ENCODE results near the gene EPB41L4B.
"Not testable (repeated sequence)": the region's sequence is repeated elsewhere in the genome, so short reads cannot be mapped to it uniquely, and the experiment has no call there.

EPB41L4B gene

DNA sequence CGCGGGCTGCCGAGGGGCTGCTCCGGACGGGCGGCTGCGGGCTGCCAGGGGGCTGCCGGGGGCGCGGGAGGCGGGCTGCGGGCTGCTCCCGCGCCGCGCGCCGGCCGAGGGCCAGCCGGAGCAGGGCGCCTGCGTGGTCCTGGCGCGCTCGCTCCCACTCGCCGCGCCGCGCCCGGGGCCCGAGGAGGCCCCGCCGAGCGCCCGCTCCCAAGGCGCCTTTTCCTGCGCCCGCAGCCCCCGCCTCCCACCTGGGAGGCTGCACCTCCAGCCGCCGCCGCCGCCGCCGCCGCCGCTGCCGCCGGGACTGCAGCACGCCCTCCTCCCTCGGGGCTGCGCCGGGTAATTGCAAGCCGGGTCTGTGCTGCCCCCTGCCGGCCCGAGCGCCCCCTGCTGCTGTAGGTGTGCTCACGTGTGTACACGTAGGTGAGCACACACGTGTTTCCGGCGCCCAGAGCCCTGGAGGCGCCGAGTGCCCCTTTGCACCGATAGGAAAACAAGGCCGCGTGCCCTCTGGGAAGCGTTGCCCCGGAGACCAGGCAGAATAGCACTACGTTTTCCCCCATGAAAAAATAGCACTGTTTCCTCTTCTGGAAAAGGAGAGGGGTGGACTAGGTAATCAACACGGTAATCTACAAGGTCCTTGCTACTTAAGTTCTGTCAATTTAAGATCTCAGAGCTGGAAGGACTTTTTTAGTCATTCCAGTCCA, at the start of gene EPB41L4B:
Gene EPB41L4B (minus strand): TSS at position 318 of the 707 bp plus-strand sequence. CDS start 613 bp downstream, outside the sequence.
- DNase-seq = peak; percentile 72

DNA sequence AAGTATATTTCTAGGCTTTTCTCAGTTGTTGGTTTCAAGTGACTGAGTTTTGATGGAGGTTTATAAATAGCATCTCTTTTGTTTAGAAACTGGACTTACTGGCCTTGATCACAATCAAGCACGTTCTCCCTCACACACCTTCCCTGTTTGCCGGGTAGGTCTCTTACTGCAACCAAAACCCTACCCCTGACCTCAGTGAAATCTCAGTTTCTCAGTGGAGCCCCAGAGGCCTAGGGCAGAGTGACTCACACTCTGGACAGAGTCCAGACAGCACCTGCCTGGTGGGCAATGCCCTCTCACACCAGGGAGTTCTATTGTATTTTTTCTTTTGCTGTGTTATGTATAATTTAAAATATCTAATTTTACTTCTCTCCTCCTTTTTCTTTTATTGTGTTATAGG, 48.4 kb upstream of the EPB41L4B start:
- DNase-seq = no peak

DNA sequence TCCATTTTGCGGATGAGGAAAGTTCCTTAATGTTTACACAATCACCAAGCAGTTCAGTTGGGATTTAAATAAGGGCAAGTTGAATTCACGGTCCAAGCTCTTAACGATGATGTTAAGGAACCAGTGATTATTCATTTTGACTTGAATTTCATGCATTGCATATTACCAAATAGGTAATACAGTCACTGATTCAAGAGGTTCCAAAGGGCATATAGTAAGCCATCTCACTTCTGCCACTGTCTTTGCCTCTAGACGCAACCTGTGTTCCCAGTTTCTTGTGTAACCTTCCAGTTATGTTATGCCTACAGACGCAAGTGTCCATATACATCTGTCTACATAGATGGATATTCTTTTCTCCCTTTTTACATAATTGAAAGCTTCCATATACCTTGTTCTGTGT, 39.9 kb upstream of the EPB41L4B start:
- no peak for DNase-seq

DNA sequence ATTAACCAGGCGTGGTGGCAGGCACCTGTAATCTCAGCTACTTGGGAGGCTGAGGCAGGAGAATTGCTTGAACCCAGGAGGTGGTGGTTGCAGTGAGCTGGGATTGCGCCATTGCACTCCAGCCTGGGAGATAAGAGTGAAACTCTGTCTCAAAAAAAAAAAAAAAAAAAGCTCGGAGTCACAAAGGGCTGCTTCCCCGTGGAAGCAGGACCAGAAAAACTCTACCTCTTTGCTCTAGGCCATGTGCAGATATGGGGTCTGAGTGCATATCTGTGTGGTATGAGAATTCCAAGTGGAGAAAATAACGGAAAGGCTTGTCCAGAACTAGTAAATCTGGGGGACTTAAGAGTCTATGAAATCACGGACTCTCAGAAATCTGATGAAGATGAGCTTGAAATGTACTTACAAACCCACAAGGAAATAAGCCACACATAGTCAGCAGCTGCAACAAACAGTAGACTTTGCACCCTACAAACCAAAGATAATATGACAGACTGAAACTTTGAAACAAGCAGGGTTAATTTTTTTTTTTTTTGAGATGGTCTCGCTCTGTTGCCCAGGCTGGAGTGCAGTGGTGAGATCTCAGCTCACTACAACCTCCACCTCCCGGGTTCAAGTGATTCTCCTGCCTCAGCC, 38.2 kb upstream of the EPB41L4B start:
- not testable (repeated sequence) for DNase-seq

DNA sequence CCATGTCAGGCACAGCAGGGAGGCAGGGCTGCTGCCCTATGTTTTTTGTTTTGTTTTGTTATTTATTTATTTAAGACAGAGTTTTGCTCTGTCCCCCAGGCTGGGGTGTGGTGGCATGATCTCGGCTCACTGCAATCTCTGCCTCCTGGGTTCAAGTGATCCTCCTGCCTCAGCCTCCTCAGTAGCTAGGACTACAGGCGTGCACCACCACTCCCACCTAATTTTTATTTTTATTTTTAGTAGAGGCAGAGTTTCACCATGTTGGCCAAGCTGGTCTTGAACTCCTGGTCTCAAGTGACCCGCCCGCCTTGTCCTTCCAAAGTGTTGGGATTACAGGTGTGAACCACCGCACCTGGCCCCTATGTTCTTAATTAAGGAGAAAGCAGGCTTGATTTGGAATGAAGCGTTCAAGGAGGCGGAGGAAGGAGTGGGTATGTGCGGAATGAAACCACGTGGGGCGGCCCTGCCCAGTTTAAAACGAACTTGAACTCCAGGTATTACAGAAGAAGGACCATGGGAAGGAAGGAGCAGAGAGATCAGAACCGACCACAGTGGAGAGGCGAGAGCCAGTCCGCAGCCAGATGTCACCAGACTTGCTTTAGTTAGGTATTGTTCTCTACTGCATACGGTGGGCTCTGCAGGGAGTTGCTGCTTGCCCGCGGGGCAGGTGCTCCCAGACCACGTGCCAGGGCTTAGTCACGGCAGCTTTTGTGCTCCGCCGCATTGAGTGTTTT, 34.9 kb upstream of the EPB41L4B start:
- DNase-seq = no peak

DNA sequence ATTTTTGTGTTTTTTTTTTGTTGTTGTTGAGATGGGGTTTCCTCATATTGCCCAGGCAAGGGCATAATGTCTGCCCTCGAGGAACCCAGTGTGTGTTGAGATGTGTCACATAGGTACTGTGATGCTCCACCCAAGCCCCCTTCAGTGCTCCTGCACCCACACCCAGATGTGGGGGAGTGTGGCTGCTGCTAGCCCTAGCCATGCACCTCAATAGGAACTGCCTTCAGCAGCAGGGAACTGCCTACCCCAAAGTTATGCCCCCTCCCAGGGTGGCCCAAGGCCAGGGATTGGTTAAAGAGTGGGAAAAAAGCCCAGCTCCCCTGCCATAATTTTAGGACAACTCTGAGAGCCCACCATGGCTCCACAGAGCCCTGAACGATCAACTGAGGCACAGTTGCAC, 33.3 kb upstream of the EPB41L4B start:
- no peak for DNase-seq

DNA sequence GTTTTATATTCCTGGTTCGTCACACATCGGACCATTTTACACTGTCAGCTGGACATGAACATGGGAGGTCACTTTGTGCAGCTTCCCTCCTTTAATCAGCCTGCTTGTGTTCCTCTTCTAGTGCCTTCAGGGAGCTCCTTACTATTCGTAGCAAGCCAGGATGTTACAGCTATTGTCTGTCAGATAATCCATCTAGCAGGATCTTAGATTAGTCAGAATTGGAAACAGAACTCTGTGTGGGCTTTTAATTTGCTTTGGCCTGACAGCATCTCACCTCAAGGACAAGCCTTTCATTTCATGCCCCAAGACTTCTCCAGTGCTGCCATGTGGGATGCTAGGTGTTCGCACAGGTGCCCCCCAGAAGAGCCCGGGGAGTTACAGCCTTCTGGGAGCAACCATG, 30.2 kb upstream of the EPB41L4B start:
- no peak for DNase-seq

DNA sequence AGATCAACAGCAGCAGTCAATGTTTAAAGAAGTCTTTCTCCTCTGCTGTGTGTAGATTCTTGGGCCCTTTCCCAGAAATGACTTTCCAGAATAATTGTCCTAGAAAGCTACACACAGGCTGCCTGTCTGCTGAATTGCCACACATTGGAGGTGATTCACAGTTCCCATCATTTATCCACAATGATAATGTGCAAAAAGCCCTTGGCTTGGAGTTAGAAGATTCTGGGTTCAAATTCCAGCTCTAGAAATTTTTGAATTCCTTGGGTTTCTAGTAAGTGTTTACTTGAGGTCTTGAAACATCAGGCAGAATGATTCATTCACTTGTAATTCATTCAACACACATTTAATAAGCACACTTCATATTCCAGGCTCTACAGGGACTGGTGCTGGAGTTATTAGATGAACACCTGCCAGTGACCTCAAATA, 28.6 kb upstream of the EPB41L4B start:
- DNase-seq = peak; percentile 92

DNA sequence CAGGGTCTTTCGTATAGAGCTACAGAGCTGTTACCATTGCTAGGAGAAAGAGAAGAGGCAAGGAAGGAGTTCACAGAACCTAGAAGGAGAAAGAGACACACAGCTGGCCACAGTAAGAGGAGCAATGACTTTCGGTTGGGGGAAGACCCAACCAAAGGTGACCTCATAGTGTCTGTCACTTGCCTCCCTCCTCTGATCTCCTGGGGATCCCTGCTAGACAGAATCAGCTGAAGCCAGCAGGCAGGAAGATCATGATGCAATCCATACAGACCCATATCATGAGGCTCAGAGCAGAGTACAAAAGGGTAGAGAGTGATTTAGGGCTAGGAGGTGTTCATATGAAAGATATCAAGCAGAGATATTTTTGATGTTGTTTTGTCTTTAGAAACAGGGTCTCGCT, 26.0 kb upstream of the EPB41L4B start:
- no peak for DNase-seq

DNA sequence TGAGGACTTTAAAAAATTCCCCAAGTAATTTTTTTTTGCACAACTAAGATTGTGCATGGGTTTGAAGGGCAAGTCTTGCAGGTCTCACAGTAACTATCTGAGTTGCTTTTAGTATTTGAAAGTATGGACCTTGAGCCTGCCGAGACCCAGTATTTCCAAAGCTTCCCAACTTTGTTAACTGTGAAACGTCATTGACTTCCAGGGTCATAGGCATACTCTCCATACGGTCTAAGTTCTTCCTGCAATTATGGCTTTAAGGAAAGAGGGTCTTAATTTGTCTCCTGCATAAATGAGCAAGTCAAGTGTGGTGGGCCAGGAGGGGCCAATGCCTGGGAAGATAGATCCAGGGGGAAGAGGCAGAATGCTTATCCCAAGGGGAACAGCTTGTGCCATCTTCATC, 24.0 kb upstream of the EPB41L4B start:
- DNase-seq = no peak

DNA sequence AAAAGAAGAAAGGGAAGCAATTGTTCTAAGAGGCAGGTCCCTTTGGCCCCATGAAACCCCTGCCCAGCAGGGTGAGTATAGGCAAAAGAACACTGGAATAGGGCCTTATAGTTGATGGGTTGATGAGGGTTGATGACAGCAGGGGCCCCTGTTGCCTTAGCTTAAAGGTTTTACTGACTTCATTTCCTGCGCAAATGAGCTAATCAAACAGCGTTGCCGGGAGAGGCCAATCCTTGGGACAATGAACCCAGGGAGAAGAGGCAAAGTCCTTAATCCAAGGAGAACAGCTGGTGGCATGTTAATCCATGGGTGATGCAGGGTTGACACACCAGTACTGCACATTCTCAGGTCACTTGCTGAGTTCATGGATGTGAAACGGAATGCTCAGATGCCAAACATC, 22.0 kb upstream of the EPB41L4B start:
- no peak for DNase-seq

DNA sequence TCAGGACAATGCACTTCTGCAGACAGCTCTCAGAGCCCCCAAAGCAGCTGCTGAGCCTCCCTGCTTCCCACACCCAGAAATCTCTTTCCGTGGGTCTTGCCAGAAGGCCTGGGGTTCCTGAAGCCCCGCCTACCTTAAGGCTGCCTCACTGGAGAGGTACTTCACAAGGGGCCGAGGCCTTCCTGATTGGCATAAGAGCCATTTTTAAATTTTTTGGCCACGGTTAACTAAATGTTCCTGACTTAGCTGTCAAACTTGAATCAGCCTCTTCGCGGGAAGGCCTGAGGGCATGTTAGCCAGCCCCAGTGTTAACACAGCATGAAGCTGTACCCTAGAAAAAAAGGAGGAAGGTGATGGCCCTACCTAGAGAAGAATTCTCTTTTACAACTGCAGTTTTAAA, 20.7 kb upstream of the EPB41L4B start:
- DNase-seq = no peak

DNA sequence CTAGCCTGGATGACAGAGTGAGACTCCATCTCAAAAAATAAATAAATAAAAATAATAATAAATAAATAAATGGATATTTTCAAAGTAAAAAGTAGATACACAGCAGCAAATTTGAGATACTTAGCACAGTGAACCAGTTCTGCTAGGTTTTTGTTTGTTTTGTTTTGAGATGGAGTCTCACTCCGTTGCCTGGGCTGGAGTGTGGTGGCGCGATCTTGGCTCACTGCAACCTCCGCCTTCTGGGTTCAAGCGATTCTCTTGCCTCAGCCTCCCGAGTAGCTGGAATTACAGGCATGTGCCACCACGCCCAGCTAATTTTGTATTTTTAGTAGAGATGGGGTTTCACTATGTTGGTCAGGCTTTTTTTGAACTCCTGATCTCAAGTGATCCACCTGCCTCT, 20.1 kb upstream of the EPB41L4B start:
- not testable (repeated sequence) for DNase-seq

DNA sequence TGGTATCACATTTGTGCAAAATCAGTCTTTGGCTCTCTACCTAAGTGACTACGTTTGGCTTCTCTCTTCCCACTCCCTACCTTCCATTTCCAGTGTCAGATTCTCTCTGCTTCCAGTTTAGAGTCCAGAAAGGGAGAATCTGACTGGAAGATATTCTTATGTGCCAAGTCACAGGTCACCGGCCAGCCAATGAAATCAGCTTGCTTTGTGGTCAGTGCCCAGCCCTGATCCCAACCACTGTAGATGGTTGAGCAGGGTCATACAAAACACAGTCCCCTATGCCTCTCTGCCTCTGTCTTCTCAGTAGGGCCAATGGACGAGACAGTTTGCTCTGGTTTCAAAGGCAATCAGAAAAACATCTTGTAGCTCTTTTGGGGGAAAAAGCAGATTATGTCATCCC, 15.6 kb upstream of the EPB41L4B start:
- DNase-seq = no peak

DNA sequence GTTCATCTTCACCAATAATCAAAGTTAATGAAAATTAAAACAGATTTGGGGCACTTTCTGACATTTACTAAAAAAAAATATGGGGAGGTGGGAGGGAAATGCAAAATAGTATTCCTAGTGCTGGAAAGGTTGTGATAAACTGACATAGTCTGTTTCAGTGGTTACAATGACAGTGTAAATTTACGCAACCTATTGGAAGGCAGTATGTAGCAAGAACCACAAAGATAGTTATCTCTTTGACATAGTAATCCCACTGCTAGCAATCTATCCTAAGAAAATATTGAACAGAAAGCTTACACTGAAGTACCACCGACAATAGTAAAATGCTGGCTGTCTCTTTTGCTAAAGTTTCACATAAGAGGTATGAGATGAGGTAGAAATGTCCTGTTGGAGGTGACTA, 15.1 kb upstream of the EPB41L4B start:
- peak; percentile 13 for DNase-seq

DNA sequence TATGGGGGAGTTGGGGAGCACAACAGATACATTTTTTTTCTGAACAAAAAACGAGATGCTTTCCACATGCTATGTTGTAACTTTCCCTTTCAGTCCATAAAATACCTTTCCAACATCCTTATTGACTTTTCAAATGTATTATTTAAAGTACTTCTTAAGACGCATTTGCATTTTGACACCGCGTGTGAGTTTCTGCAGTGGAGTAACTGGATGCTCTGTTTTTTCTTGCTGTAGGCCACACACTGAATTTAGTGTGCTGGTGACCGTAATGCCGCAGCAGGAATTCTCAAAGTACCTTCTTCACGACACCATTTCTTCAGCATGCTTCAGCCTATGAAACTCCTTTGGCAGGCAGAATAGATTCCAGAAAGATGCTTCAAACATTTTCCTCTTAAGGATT, 14.3 kb upstream of the EPB41L4B start:
- DNase-seq = no peak

DNA sequence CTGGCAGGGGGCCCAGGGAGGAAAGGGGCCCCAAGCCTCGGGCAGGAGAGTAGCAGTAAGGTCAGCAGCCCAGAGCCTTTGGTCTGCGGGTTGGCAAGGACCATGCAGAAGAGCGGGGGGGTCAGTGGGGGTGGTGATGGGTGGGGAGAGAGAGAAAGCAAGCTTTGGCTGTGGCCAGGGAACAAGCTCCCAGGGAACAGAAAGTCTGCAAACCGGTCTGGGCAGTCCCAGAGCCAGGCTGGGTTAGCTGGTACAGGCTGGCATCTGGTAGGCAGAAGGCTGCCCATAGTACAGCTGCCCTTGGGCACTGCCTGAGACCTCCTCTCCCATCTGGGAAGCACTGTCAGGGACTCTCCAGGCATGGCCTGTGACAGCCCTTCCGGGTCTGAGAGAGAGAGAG, 10.5 kb upstream of the EPB41L4B start:
- no peak for DNase-seq

DNA sequence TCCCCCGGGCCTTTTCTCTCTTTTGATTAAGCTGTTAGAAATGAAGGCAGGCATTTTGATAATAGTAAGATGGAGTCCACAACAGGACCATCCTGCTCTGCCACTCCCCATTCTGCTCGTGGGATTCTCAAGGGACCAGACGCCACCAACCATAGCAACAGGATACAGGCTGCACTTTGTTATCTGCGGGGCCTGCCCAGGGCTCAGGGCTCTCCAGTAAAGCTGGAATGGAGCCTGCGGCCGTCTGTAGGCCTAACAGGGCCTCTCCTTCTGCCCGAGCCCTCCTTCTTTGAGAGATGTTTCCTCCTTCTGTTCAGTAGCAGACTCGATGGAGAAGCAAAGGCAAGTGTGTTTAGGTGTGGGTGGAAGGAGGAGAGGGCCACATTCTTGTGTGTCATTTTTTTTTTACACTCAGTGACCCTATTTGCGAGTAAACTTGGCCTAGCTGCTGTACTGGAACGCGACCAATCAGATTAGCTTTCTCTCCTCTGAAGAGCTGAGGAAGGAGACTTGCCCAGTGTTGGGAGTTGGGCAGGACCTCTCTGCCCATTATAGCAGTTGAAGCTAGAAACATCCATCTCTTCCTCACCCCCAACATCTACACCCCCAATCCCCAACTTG, 8.9 kb upstream of the EPB41L4B start:
- no peak for DNase-seq

DNA sequence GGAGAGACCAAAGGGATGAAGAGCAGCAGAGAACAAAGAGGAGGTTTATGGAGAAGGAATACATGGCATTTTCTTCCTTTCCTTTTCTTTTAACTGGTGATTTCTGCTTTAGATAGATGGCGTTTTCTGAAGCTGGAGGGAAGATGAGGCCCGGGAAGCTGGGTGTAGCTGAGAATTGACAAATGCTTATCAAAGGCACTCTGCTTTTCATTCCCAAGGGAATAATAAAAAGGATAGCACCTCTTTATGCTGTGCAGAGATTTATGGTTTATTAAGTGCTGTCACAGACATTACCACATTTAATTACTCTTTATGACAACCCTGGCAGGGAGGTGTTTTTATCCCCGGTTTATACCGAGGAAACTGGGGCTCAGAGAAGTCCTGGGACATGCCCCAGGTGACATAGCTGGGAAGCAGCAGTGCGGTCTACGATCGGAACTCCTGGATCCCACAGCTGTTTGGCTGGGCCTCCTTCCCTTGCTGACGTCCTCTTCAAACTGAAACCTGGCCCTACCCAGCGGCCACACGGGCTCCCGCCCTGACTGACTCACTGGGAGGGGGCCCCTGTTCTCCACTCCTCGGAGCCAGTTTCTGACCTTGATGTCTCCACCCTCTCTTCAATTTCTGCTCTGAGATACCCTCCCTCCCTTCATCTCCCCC, 8.2 kb upstream of the EPB41L4B start:
- DNase-seq = peak; percentile 47

DNA sequence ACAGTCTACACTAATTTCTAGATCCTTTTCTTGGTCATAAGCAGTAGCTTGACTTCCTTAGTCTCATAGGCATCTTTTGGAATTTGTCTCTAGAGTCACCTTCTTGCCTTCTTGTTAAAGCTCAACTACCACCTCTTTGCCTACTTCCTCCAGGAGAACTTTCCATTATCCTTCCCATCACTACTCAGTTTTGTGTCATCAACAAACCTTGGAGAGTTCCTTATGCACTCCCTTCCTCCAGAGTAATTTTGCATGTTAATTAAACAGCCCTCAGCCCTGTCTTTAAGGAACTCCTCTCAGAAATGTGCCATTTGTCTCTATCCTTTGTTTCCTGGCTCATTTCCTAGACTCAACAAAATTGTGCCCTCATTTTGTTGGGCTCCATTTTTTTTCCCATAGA, 4.2 kb upstream of the EPB41L4B start:
- DNase-seq = no peak

DNA sequence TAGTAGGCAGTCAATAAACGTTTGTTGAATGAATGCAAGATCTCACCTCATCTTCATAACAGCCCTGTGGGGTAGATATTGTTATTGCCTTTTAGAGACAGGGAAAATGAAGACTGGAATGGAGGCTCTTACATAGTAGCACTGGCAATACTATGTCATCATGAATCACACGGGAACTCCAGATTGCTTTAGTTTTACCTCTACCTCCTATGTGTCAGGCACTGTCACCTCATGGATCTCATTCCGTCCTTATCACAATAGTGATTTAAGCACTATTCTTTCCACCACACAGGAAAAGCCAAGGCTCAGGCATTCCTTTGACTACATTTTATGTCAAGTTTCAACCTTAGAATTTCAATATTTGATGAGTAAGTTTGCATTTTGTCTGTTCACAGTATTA, 2.9 kb upstream of the EPB41L4B start:
- no peak for DNase-seq

DNA sequence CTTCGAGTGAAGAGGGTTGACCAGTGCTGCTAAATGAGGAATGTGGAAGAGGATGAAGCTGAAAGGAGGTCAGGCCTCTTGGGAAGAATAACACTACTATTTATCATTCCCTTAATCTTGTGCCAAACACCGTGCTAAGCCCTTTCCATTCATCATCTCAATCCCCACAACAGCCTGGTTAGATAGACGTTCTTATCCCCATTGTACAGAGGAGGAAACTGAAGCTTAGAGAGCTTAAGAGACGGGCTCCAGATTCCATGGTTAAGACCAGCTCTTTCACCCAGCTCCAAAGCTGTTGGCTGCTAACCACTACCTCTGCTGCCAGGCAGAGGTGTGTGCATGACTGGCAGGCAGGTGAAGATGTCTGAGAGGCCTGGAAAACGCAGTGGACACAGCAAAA, 868 bp upstream of the EPB41L4B start:
- DNase-seq = no peak

DNA sequence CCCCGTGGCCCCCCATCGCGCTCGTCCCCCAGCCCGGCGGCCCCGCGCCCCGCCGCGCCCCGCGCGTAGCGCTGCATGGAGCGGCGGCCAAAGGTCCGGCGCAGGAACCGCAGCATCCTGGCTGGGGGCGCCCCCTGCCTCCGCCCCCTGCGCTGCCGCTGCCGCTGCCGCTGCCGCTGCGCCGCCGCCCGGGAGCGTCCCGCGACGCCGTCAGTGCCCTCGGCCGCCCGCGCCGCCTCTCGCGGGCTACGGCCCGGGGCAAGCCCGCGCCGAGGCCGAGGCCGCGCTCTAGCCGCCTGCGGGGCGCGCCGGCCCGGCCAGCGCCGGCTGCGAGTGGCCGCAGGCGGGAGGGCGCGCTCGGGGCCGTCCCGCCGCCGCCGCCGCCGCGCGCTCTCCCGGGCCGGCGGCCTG, 523 bp downstream of the EPB41L4B start:
- DNase-seq = no peak

Measured in fibroblast of skin of right quadriceps (primary cell).